GM12874 (cell line): Measurements from ENCODE around the gene EIF5A2.

Experiments
- TF ChIP-seq, protein P1 (sequence below): IDR thresholded peaks from 2 replicates; pipeline ENCODE4 v1.5.1; 2011; ENCODE audit warnings: low read depth, mild to moderate bottlenecking, control low read depth, low read length, moderate library complexity; ENCODE audit not compliant: insufficient read depth

The EIF5A2 gene

DNA sequence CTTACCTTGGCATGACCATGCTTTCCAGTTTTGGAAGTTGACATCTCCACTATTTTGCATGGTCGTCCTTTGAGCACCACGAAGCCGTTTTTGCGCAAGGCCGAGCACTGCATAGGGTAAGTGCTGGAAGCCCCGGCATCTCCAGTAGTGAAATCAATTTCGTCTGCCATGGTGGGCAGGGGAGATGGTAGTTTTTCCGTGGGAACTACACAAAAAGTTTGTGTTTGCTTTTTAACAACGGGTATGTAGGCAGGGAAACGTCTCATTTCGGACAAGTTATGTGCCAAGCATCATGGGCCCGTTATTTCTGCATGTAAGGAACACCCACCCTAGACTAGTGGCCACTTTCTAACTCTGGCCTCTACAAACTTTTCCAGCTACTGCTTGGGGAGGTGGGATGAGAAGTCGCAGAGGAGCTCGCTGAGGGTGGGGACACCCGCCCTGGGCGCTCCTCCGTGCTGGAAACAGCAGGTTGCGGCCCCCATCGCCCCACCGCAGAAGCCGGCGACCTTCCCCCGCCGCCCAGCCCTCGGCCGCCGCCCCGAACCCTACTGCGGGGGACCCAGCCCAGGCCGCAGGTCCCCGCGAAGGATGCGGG, 701 bp downstream of the EIF5A2 start:
- TF ChIP-seq, protein P1, sequence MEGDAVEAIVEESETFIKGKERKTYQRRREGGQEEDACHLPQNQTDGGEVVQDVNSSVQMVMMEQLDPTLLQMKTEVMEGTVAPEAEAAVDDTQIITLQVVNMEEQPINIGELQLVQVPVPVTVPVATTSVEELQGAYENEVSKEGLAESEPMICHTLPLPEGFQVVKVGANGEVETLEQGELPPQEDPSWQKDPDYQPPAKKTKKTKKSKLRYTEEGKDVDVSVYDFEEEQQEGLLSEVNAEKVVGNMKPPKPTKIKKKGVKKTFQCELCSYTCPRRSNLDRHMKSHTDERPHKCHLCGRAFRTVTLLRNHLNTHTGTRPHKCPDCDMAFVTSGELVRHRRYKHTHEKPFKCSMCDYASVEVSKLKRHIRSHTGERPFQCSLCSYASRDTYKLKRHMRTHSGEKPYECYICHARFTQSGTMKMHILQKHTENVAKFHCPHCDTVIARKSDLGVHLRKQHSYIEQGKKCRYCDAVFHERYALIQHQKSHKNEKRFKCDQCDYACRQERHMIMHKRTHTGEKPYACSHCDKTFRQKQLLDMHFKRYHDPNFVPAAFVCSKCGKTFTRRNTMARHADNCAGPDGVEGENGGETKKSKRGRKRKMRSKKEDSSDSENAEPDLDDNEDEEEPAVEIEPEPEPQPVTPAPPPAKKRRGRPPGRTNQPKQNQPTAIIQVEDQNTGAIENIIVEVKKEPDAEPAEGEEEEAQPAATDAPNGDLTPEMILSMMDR, result no peak

DNA sequence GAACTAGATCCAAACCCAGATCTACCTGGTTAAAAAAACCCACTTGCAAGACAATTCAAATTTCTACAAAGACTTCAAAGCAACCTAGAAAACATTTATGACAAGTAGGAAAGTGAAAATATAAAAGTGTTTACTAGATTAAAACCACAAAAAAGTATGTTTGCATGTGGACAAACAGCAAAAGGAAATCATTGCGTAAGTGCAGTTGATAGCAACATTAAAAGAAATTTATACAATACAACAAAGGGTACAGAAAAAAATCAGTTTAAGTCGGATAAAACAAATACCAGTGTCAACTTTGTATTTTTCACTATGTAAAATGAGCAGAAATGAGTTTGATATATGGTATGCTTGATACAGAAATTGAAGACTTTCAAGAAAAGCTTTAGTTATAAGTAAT, 2.6 kb downstream of the EIF5A2 start:
- TF ChIP-seq, protein P1, result no peak

- TF ChIP-seq, protein P1, result no peak
These were observed 5.3 kb downstream of the EIF5A2 start for GRCh38 chr3:170903123-170903522.

- TF ChIP-seq, protein P1, result no peak
These were observed 9.0 kb downstream of the EIF5A2 start for GRCh38 chr3:170899455-170899854.

- TF ChIP-seq, protein P1, result no peak
These were observed 10.5 kb downstream of the EIF5A2 start for GRCh38 chr3:170897978-170898377.

GRCh38 chr3:170896781-170897180, 11.7 kb downstream of the EIF5A2 start:
- TF ChIP-seq, protein P1, result no peak

- TF ChIP-seq, protein P1, result no peak
These were observed 14.5 kb downstream of the EIF5A2 start for GRCh38 chr3:170893895-170894294.

- TF ChIP-seq, protein P1, result no peak
These were observed 18.8 kb downstream of the EIF5A2 start for GRCh38 chr3:170889630-170890029.
